Measurements from ENCODE around the gene GPRIN2. TPM values are rescaled to one million over a fixed set of nuclear protein-coding genes. Genes with fewer than 3 reads are reported as not detected.
"Not testable (repeated sequence)": the region's sequence is repeated elsewhere in the genome, so short reads cannot be mapped to it uniquely, and the experiment has no call there.

Gene GPRIN2
- polyA plus RNA-seq, 3 donors = not detected

DNA sequence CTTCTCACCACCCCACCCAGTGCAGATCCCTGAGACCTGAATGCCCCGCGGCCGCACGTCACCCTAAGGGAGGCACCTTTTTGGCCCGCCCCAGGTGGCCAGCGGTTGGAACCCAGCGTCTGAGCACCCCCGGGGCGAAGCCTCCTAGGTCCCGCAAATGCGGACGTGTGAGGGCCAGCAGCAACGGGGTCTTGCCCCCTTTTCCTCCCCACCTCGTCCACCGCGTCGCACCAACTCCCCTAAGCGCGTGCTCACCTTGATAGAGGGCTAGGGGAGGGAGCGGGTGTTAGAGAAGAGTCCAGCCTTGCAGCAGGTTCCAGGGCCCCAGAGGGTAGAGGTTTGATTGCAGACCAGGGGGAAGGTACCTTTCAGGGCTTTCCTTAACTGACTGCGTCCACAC lies 22.9 kb upstream of the GPRIN2 start:
- intact Hi-C loops (cut with micrococcal nuclease); H3K27ac Mint-ChIP-seq; H3K4me2 ChIP-seq (replicated peaks; ENCODE audit: extremely low read depth, low read length, poor library complexity, severe bottlenecking); DNase-seq; H3K4me3 Mint-ChIP-seq; H3K9ac ChIP-seq (ENCODE audit: insufficient read depth, low read length, poor library complexity, severe bottlenecking); H3K27me3 ChIP-seq (ENCODE audit: control insufficient read depth in 2 of 2, insufficient read depth in 2 of 2, low read length in 2 of 2); H3K4me3 ChIP-seq (replicated peaks in 1 of 3; ENCODE audit: low read depth in 2 of 3, low read length in 3 of 3); H3K27ac ChIP-seq (ENCODE audit: low read depth in 1 of 2, low read length in 2 of 2); H2AFZ ChIP-seq (ENCODE audit: insufficient read depth, low read depth, low read length, poor library complexity, severe bottlenecking); H3K36me3 ChIP-seq (replicated peaks in 1 of 2; ENCODE audit: control insufficient read depth in 1 of 2, insufficient read depth in 2 of 2, low read length in 2 of 2); H4K20me1 ChIP-seq (ENCODE audit: insufficient read depth, low read length); H3K36me3 Mint-ChIP-seq; H3K9me3 ChIP-seq (replicated peaks in 1 of 2; ENCODE audit: control insufficient read depth in 1 of 2, insufficient read depth in 1 of 2, low read length in 2 of 2); H3K79me2 ChIP-seq (ENCODE audit: insufficient read depth, low read length); H3K4me1 Mint-ChIP-seq; H3K9me3 Mint-ChIP-seq; H3K4me1 ChIP-seq (ENCODE audit: control insufficient read depth in 1 of 2, insufficient read depth in 2 of 2, low read length in 2 of 2): not testable (repeated sequence)
- no CpG with 5 or more reads among the region's 21 CpGs for WGBS (ENCODE audit: insufficient coverage)
- peaks cover 0 to 11% (median 8%) of the 10 kb centered on the region in 3 donors for H3K27me3 Mint-ChIP-seq (ENCODE audit: low read depth in 3 of 3)

DNA sequence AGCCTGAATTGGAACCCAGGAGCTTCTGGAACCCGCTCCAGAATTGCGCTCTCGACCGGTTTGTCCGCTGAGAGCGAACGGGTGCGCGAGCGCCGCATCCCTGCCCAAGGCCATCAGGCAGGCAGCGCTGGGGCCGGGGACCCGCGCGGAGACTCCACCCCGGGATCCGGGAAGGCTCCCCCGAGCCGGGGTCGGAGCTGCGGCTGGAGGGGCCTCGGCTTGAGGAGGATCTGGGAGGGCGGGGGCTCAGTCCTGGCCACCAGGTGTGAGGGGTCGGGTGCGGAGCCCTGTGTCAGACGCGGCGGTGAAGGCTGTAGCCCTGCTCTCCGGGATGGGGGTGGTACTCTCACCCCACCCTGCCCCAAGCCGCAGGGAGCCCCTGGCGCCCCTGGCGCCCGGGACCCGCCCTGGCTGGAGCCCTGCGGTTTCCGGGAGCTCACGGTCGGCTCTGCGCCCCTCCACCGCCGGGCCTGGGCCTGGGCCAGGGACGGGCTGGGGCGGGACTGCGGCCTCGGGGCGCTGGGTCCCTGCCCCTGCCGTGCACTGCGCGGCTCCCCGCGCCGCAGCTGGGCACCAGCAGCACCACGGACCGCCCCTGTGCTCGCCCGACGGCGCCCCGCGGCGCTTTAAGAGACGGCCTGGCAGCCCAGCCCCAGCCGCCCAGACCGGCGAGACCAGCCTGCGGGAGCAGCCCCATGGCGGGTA lies 22.2 kb upstream of the GPRIN2 start, which contains the start of gene SYT15:
SYT15 (plus strand) TSS at position 655 of the 705 bp plus-strand sequence; CDS start at position 696, 41 bp downstream.
- H3K27ac ChIP-seq (ENCODE audit: low read depth in 1 of 2, low read length in 2 of 2); H3K9me3 ChIP-seq (replicated peaks in 1 of 2; ENCODE audit: control insufficient read depth in 1 of 2, insufficient read depth in 1 of 2, low read length in 2 of 2); H3K4me3 Mint-ChIP-seq; H3K36me3 Mint-ChIP-seq; H3K27ac Mint-ChIP-seq; H3K4me1 ChIP-seq (ENCODE audit: control insufficient read depth in 1 of 2, insufficient read depth in 2 of 2, low read length in 2 of 2); DNase-seq; H3K4me1 Mint-ChIP-seq; H3K9me3 Mint-ChIP-seq; intact Hi-C loops (cut with micrococcal nuclease); H4K20me1 ChIP-seq (ENCODE audit: insufficient read depth, low read length); H2AFZ ChIP-seq (ENCODE audit: insufficient read depth, low read depth, low read length, poor library complexity, severe bottlenecking); H3K4me3 ChIP-seq (replicated peaks in 1 of 3; ENCODE audit: low read depth in 2 of 3, low read length in 3 of 3); H3K36me3 ChIP-seq (replicated peaks in 1 of 2; ENCODE audit: control insufficient read depth in 1 of 2, insufficient read depth in 2 of 2, low read length in 2 of 2); H3K79me2 ChIP-seq (ENCODE audit: insufficient read depth, low read length); H3K9ac ChIP-seq (ENCODE audit: insufficient read depth, low read length, poor library complexity, severe bottlenecking); H3K4me2 ChIP-seq (replicated peaks; ENCODE audit: extremely low read depth, low read length, poor library complexity, severe bottlenecking); H3K27me3 ChIP-seq (ENCODE audit: control insufficient read depth in 2 of 2, insufficient read depth in 2 of 2, low read length in 2 of 2): not testable (repeated sequence)
- no CpG with 5 or more reads among the region's 68 CpGs for WGBS (ENCODE audit: insufficient coverage)
- H3K27me3 Mint-ChIP-seq (ENCODE audit: low read depth in 3 of 3) = peaks cover 0 to 14% (median 8%) of the 10 kb centered on the region in 3 donors

DNA sequence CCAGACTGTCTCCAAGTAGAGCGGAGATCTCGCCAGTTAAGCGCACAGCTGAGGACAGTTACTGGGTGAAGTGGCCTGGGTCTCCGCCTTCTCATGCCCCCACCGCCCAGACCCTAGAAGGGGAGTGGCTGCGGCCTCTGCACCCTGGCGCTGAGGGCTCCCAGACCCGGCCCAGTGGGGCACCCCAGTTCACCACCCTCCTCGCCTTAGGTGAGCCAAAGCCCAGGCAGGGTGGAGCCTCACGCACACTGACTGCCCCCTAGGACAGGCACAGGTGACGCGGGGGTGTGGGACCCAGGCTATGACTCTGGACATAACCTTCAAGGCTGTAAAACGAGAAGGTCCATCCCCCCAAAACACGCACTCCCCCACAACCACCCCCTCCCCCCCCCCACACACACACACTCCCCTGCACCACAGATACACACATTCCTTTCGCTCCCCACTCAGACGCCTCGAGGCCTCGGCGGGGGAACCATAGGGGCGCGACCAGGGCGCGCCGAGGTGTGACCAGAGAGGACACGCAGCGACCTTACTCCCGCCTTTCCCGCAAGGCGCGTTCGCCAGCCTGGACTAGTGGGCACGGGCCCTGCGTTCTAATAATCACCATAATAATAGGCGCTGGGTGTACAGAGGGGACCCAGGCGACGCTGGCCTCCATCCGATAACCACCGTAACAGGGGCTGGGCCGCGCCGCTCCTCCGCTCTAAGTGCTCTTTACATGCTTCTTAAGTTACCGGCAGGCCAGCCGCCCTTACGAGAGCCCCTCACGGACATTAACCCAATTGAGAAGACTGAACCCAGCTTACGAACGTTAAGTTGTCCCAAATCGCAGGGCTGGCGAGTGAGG lies 21.4 kb upstream of the GPRIN2 start:
- intact Hi-C loops (cut with micrococcal nuclease) = not testable (repeated sequence)

DNA sequence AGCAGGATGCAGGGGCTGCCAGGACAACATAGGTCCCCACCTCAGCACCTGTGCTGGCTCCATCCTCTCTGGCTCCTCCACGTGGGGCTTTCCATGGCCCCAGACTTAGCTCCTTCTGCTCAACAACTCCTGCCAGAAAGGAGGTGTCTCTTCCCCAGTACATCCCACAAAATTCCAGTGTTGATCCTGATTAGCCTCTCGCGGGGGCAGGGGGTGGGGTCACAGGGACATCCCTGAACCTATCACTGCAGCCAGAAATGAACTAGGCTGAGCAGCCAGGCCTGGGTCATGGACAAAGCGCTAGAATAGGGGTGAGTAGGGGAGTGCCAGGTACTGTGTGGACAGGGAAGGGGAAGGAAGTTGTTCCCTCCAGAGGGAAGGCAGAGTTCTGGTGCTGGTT lies 17.4 kb upstream of the GPRIN2 start:
- H3K4me2 ChIP-seq (replicated peaks; ENCODE audit: extremely low read depth, low read length, poor library complexity, severe bottlenecking); H4K20me1 ChIP-seq (ENCODE audit: insufficient read depth, low read length); H3K9me3 ChIP-seq (replicated peaks in 1 of 2; ENCODE audit: control insufficient read depth in 1 of 2, insufficient read depth in 1 of 2, low read length in 2 of 2); H3K4me3 ChIP-seq (replicated peaks in 1 of 3; ENCODE audit: low read depth in 2 of 3, low read length in 3 of 3); H3K79me2 ChIP-seq (ENCODE audit: insufficient read depth, low read length); H3K27ac ChIP-seq (ENCODE audit: low read depth in 1 of 2, low read length in 2 of 2); H3K27ac Mint-ChIP-seq; H2AFZ ChIP-seq (ENCODE audit: insufficient read depth, low read depth, low read length, poor library complexity, severe bottlenecking); intact Hi-C loops (cut with micrococcal nuclease); H3K9me3 Mint-ChIP-seq; H3K27me3 ChIP-seq (ENCODE audit: control insufficient read depth in 2 of 2, insufficient read depth in 2 of 2, low read length in 2 of 2); H3K9ac ChIP-seq (ENCODE audit: insufficient read depth, low read length, poor library complexity, severe bottlenecking); H3K4me3 Mint-ChIP-seq; H3K36me3 Mint-ChIP-seq; H3K4me1 ChIP-seq (ENCODE audit: control insufficient read depth in 1 of 2, insufficient read depth in 2 of 2, low read length in 2 of 2); H3K4me1 Mint-ChIP-seq; H3K36me3 ChIP-seq (replicated peaks in 1 of 2; ENCODE audit: control insufficient read depth in 1 of 2, insufficient read depth in 2 of 2, low read length in 2 of 2); DNase-seq: not testable (repeated sequence)
- no CpG with 5 or more reads among the region's 4 CpGs for WGBS (ENCODE audit: insufficient coverage)
- peaks cover 0 to 19% (median 6%) of the 10 kb centered on the region in 3 donors for H3K27me3 Mint-ChIP-seq (ENCODE audit: low read depth in 3 of 3)

More for the DNA sequence above, 21.4 kb upstream of the GPRIN2 start:
- not testable (repeated sequence) for H3K27me3 ChIP-seq (ENCODE audit: control insufficient read depth in 2 of 2, insufficient read depth in 2 of 2, low read length in 2 of 2); H3K9me3 ChIP-seq (replicated peaks in 1 of 2; ENCODE audit: control insufficient read depth in 1 of 2, insufficient read depth in 1 of 2, low read length in 2 of 2); H3K27ac ChIP-seq (ENCODE audit: low read depth in 1 of 2, low read length in 2 of 2); H3K36me3 ChIP-seq (replicated peaks in 1 of 2; ENCODE audit: control insufficient read depth in 1 of 2, insufficient read depth in 2 of 2, low read length in 2 of 2); H3K4me3 ChIP-seq (replicated peaks in 1 of 3; ENCODE audit: low read depth in 2 of 3, low read length in 3 of 3); H4K20me1 ChIP-seq (ENCODE audit: insufficient read depth, low read length); H3K4me1 ChIP-seq (ENCODE audit: control insufficient read depth in 1 of 2, insufficient read depth in 2 of 2, low read length in 2 of 2); H3K9me3 Mint-ChIP-seq; H3K27ac Mint-ChIP-seq; H3K4me1 Mint-ChIP-seq; H3K79me2 ChIP-seq (ENCODE audit: insufficient read depth, low read length); H3K4me3 Mint-ChIP-seq; H3K36me3 Mint-ChIP-seq; H2AFZ ChIP-seq (ENCODE audit: insufficient read depth, low read depth, low read length, poor library complexity, severe bottlenecking); DNase-seq; H3K4me2 ChIP-seq (replicated peaks; ENCODE audit: extremely low read depth, low read length, poor library complexity, severe bottlenecking); H3K9ac ChIP-seq (ENCODE audit: insufficient read depth, low read length, poor library complexity, severe bottlenecking)
- H3K27me3 Mint-ChIP-seq (ENCODE audit: low read depth in 3 of 3) = peaks cover 0 to 20% (median 8%) of the 10 kb centered on the region in 3 donors
- WGBS (ENCODE audit: insufficient coverage) = 75% methylated on average over 7 of the region's 50 CpGs
